DOHH2 (cell line): ENCODE results near the gene PPARA.

Source experiments
- H3F3A ChIP-seq: fragments of 200-600 bp; sonication (generic), shearing (Covaris generic); 2 replicates; pipeline ENCODE4 v1.6.0; 2016; ENCODE audit warnings: antibody characterized with exemption, mild to moderate bottlenecking; ENCODE audit not compliant: control insufficient read depth, insufficient read depth
- H3K27ac ChIP-seq: fragments of 200-600 bp; sonication (generic); 2 replicates; pipeline ENCODE4 v1.5.1; 2014; ENCODE audit warnings: low read depth, mild to moderate bottlenecking, low read length, moderate library complexity
- H3K27me3 ChIP-seq: fragments of 200-600 bp; sonication (generic); 2 replicates; pipeline ENCODE4 v1.6.1; 2014; ENCODE audit warnings: mild to moderate bottlenecking, low read length, mixed read lengths; ENCODE audit not compliant: control insufficient read depth
- H3K36me3 ChIP-seq: fragments of 200-600 bp; sonication (generic); 2 replicates; pipeline ENCODE4 v1.6.1; 2014; ENCODE audit warnings: mild to moderate bottlenecking, low read length, moderate library complexity, mixed read lengths; ENCODE audit not compliant: control insufficient read depth
- H3K4me1 ChIP-seq: fragments of 200-600 bp; sonication (generic); 2 replicates; pipeline ENCODE4 v1.6.1; 2014; ENCODE audit warnings: mild to moderate bottlenecking, low read length, mixed read lengths; ENCODE audit not compliant: control insufficient read depth
- H3K4me2 ChIP-seq: fragments of 200-600 bp; sonication (generic); 2 replicates; pipeline ENCODE4 v1.6.0; 2014; ENCODE audit warnings: mild to moderate bottlenecking, low read length, moderate library complexity
- H3K4me3 ChIP-seq: fragments of 200-600 bp; sonication (generic); 2 replicates; pipeline ENCODE4 v1.5.1; 2014; ENCODE audit warnings: mild to moderate bottlenecking, low read length, mixed read lengths
- H3K79me2 ChIP-seq: fragments of 200-600 bp; sonication (generic); 2 replicates; pipeline ENCODE4 v1.6.1; 2014; ENCODE audit warnings: mild to moderate bottlenecking, low read length, mixed read lengths; ENCODE audit not compliant: control insufficient read depth
- H3K9me2 ChIP-seq: fragments of 200-600 bp; sonication (generic); replicated peaks from 2 replicates; pipeline ENCODE4 v1.6.1; 2014; ENCODE audit warnings: mild to moderate bottlenecking, low read length, mixed read lengths; ENCODE audit not compliant: control insufficient read depth
- H3K9me3 ChIP-seq: fragments of 200-600 bp; sonication (generic); 2 replicates; pipeline ENCODE4 v1.6.1; 2014; ENCODE audit warnings: antibody characterized with exemption, low read length, mixed read lengths; ENCODE audit not compliant: control insufficient read depth, insufficient read depth
- H4K20me1 ChIP-seq: fragments of 200-600 bp; sonication (generic); 2 replicates; pipeline ENCODE4 v1.6.0; 2014; ENCODE audit warnings: low read depth, mild to moderate bottlenecking, antibody characterized with exemption, low read length, moderate library complexity; ENCODE audit not compliant: control insufficient read depth, insufficient read depth
- EZH2phosphoT487 ChIP-seq: fragments of 200-600 bp; sonication (generic); IDR thresholded peaks from 2 replicates; pipeline ENCODE4 v1.6.1; 2017; ENCODE audit warnings: borderline replicate concordance, mild to moderate bottlenecking, antibody characterized with exemption, low read length, moderate library complexity, mixed read lengths
- TF ChIP-seq, protein P1 (sequence below): fragments of 200-600 bp; sonication (generic); IDR thresholded peaks from one replicate; pipeline ENCODE4 v1.5.1; 2014; ENCODE audit warnings: antibody characterized with exemption, mild to moderate bottlenecking, low read depth, low read length; ENCODE audit not compliant: poor library complexity, severe bottlenecking

Gene PPARA

DNA sequence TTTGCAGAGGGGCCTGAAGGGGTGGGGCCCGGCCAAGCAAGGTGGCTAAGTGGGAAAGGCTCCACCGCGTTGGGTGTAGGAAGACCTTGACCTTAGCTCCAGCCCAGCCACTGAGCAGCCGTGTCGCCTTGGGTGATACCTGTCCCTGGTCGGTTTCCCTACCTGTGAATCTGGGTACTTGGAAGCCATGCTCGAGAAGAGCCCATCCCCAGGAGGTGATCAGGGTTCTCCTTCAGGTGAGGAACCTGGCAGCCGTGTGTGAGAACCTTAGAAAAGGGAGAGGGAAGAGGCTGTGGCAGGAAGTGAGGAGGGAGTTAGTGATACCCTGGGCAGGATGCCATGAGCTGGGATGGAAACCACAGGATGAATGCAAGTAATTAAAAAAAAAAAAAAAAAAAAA is 21.6 kb downstream of the PPARA start:
- Histone ChIP-seq H3K9me2 (no peaks in the 10 kb centered on the region), H3K79me2 (no peaks in the 10 kb centered on the region), H3K4me3 (no peak overlapping the region), H3K27ac (no peak overlapping the region), H3K4me2 (no peak overlapping the region), H4K20me1 (no peaks in the 10 kb centered on the region), H3K4me1 (no peaks in the 10 kb centered on the region), H3K36me3 (no peaks in the 10 kb centered on the region), H3K27me3 (no peaks in the 10 kb centered on the region), H3F3A (no peaks in the 10 kb centered on the region), H3K9me3 (no peaks in the 10 kb centered on the region)
- TF ChIP-seq EZH2phosphoT487, result no peak
- TF ChIP-seq, protein P1, sequence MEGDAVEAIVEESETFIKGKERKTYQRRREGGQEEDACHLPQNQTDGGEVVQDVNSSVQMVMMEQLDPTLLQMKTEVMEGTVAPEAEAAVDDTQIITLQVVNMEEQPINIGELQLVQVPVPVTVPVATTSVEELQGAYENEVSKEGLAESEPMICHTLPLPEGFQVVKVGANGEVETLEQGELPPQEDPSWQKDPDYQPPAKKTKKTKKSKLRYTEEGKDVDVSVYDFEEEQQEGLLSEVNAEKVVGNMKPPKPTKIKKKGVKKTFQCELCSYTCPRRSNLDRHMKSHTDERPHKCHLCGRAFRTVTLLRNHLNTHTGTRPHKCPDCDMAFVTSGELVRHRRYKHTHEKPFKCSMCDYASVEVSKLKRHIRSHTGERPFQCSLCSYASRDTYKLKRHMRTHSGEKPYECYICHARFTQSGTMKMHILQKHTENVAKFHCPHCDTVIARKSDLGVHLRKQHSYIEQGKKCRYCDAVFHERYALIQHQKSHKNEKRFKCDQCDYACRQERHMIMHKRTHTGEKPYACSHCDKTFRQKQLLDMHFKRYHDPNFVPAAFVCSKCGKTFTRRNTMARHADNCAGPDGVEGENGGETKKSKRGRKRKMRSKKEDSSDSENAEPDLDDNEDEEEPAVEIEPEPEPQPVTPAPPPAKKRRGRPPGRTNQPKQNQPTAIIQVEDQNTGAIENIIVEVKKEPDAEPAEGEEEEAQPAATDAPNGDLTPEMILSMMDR, result no peak

- Histone ChIP-seq H3K36me3 (no peaks in the 10 kb centered on the region), H4K20me1 (no peaks in the 10 kb centered on the region), H3K4me2 (no peak overlapping the region), H3F3A (no peaks in the 10 kb centered on the region), H3K27me3 (no peaks in the 10 kb centered on the region), H3K4me3 (no peak overlapping the region), H3K79me2 (no peaks in the 10 kb centered on the region), H3K4me1 (no peaks in the 10 kb centered on the region), H3K9me3 (no peaks in the 10 kb centered on the region), H3K9me2 (no peaks in the 10 kb centered on the region), H3K27ac (no peak overlapping the region)
- TF ChIP-seq EZH2phosphoT487, result no peak
- TF ChIP-seq, protein P1, result no peak
Measured at GRCh38 chr22:46172522-46173110, 22.3 kb downstream of the PPARA start.

- Histone ChIP-seq H4K20me1 (no peaks in the 10 kb centered on the region), H3K79me2 (no peaks in the 10 kb centered on the region), H3K9me3 (no peaks in the 10 kb centered on the region), H3K9me2 (no peaks in the 10 kb centered on the region), H3K4me2 (no peak overlapping the region), H3F3A (no peaks in the 10 kb centered on the region), H3K4me3 (no peak overlapping the region), H3K4me1 (no peaks in the 10 kb centered on the region), H3K27me3 (no peaks in the 10 kb centered on the region), H3K36me3 (no peaks in the 10 kb centered on the region), H3K27ac (no peak overlapping the region)
- TF ChIP-seq, protein P1, result no peak
- TF ChIP-seq EZH2phosphoT487, result no peak
Measured at GRCh38 chr22:46173152-46173551, 22.8 kb downstream of the PPARA start.

DNA sequence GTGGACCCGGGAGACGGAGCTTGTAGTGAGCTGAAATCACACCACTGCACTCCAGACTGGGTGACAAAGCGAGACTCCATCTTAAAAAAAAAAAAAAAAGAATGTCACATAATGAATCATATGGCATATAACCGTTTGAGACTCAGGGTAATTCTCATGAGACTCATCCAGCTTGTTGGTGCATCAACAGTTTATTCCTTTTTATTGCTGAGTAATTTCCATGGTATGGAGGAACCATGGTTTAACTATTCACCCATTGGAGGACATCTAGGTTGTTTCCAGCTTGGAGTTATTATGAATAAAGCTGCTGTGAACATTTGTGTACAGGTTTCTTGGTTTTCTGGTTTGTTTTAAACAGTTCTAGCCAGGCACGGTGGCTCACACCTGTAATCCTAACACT is 25.3 kb downstream of the PPARA start:
- no peaks in the 10 kb centered on the region for H3F3A ChIP-seq
- no peak overlapping the region for H3K4me2 ChIP-seq
- H3K36me3 ChIP-seq, result no peaks in the 10 kb centered on the region
- peaks cover 19% of the 10 kb centered on the region for H3K9me3 ChIP-seq
- H3K27me3 ChIP-seq, result no peaks in the 10 kb centered on the region
- no peak overlapping the region for H3K4me3 ChIP-seq
- no peaks in the 10 kb centered on the region for H4K20me1 ChIP-seq
- TF ChIP-seq, protein P1, result no peak
- TF ChIP-seq EZH2phosphoT487, result no peak
- H3K79me2 ChIP-seq, result no peaks in the 10 kb centered on the region
- H3K9me2 ChIP-seq, result no peaks in the 10 kb centered on the region
- no peak overlapping the region for H3K27ac ChIP-seq
- H3K4me1 ChIP-seq, result no peaks in the 10 kb centered on the region
